Activated naive CD4-positive, alpha-beta T cell treated with anti-CD3 and anti-CD28 coated beads, Interleukin-2, amount 50 U/mL, for 16 hours (primary cell): Measurements from ENCODE around the gene TJP3.
A peak's percentile ranks its signal among the peaks of the same experiment; 100 is the strongest.
"Not testable (repeated sequence)": the region's sequence is repeated elsewhere in the genome, so short reads cannot be mapped to it uniquely, and the experiment has no call there.

Experiments
- DNase-seq: peaks from one replicate; pipeline ENCODE4 v3.0.0-alpha.2; 2020

The TJP3 gene

GRCh38 chr19:3746371-3747056 lies 38.3 kb downstream of the TJP3 start:
- DNase-seq = no peak

- DNase-seq = no peak
These were observed 40.8 kb downstream of the TJP3 start for GRCh38 chr19:3748965-3749364.

- no peak for DNase-seq
These were observed 42.0 kb downstream of the TJP3 start for GRCh38 chr19:3750211-3750610.

GRCh38 chr19:3751236-3751635 lies 43.1 kb downstream of the TJP3 start:
- DNase-seq = no peak

- no peak for DNase-seq
These were observed 44.3 kb downstream of the TJP3 start for GRCh38 chr19:3752492-3752891.

GRCh38 chr19:3753631-3754410 lies 45.6 kb downstream of the TJP3 start:
- DNase-seq = no peak

GRCh38 chr19:3757705-3758104 lies 49.5 kb downstream of the TJP3 start:
- not testable (repeated sequence) for DNase-seq

- DNase-seq = not testable (repeated sequence)
These were observed 50.1 kb downstream of the TJP3 start for GRCh38 chr19:3758297-3758696.

- no peak for DNase-seq
These were observed 51.5 kb downstream of the TJP3 start for GRCh38 chr19:3759482-3760254.

GRCh38 chr19:3760871-3761361 lies 52.7 kb downstream of the TJP3 start:
- no peak for DNase-seq

GRCh38 chr19:3761382-3762129 lies 53.4 kb downstream of the TJP3 start, which contains the start of gene APBA3:
TSS of gene APBA3 (minus strand) at chr19:3761692. CDS start at chr19:3760264, 1,428 bp downstream.
- DNase-seq = peak; percentile 95

GRCh38 chr19:3762130-3762473 lies 53.9 kb downstream of the TJP3 start:
- DNase-seq = no peak

GRCh38 chr19:3762501-3763459 lies 54.6 kb downstream of the TJP3 start, which contains the start of gene MRPL54:
TSS of gene MRPL54 (plus strand) at chr19:3762682. CDS start at chr19:3762701, 19 bp downstream.
- peak; percentile 98 for DNase-seq

GRCh38 chr19:3765121-3765520 lies 56.9 kb downstream of the TJP3 start:
- DNase-seq = no peak

- DNase-seq = not testable (repeated sequence)
These were observed 57.6 kb downstream of the TJP3 start for GRCh38 chr19:3765757-3766156.

- DNase-seq = no peak
These were observed 58.3 kb downstream of the TJP3 start for GRCh38 chr19:3766520-3766919.

- no peak for DNase-seq
These were observed 58.9 kb downstream of the TJP3 start for GRCh38 chr19:3767050-3767449.

GRCh38 chr19:3768015-3768747 lies 60.0 kb downstream of the TJP3 start:
- DNase-seq = no peak

- DNase-seq = no peak
These were observed 60.5 kb downstream of the TJP3 start for GRCh38 chr19:3768748-3769099.

GRCh38 chr19:3769494-3769893 lies 61.3 kb downstream of the TJP3 start:
- DNase-seq = no peak
